Measurements from ENCODE around the gene KIAA0753. TPM values are rescaled to one million over a fixed set of nuclear protein-coding genes. Genes with fewer than 3 reads are reported as not detected.

The KIAA0753 gene
- total and polyA plus RNA-seq, 2 of the 4 experiments (the other 2 are of a cell fraction) = 10.2 to 17.6 TPM

DNA sequence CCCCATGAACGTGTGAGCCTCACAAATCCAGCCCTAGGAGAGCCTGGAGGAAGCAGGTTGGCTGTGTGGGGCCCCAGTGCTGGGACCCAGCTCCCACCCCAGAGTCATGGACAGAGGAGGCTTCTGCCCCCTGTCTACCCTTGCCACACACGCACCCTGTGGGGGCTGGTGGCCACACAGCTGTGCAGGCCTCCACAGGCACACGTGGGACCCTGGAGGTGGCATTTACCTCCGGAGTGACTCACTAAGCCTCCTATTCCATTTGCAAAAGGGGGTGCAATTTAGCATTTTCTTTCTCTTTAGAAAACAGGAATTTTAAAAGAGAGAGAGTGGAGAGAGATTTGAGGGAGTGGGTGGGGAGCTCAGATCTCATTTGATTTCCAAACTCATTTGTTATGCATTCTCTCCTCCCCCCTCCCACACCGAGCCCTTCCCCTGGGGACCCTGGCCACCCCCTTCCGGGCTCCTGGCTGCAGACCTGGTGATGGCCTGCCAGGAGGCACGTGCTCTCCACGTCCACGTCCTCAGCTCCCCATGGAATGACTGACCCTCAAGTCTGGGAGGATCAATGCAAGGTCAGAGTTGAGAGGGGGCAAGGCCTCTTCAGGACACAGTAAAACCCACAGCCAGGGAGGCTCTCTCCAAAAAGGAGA is 91.0 kb downstream of the KIAA0753 start:
- no peaks in the 10 kb centered on the region for H3K79me1 ChIP-seq (ENCODE audit: low read depth in 1 of 2, low read length in 2 of 2)
- H3K27ac ChIP-seq (ENCODE audit: insufficient read depth, low read length) = no peak overlapping the region
- no peaks in the 10 kb centered on the region for H4K20me1 ChIP-seq (ENCODE audit: insufficient read depth, low read length)
- H4K5ac ChIP-seq (ENCODE audit: low read depth, low read length) = no peak overlapping the region
- no peak overlapping the region for H4K91ac ChIP-seq (ENCODE audit: insufficient read depth, low read depth, low read length)
- intact Hi-C loops (cut with micrococcal nuclease) = no loop called here
- H2AFZ ChIP-seq (replicated peaks; ENCODE audit: low read length, poor library complexity) = no peak overlapping the region
- no peak overlapping the region for H3K14ac ChIP-seq (replicated peaks; ENCODE audit: low read depth, low read length)
- TF ChIP-seq NFE2L2 (IDR thresholded peaks at IDR 0.05; ENCODE audit: low read depth, low read length) (no peak), MXI1 (IDR thresholded peaks at IDR 0.05; ENCODE audit: borderline replicate concordance, low read depth, low read length) (no peak), RAD21 (IDR thresholded peaks at IDR 0.05; ENCODE audit: low read length) (no peak)
- no peak overlapping the region for H2BK20ac ChIP-seq (ENCODE audit: low read depth, low read length)
- no peak overlapping the region for H2AK5ac ChIP-seq (ENCODE audit: low read depth, low read length)
- H2BK15ac ChIP-seq (ENCODE audit: low read depth, low read length) = no peak overlapping the region
- H3K4me2 ChIP-seq (ENCODE audit: low read depth, low read length) = no peak overlapping the region
- H2AK9ac ChIP-seq (replicated peaks; ENCODE audit: low read depth, low read length, poor library complexity) = no peak overlapping the region
- peaks cover 21% of the 10 kb centered on the region for H3K27me3 ChIP-seq (ENCODE audit: control insufficient read depth, insufficient read depth, low read length)
- no peak overlapping the region for H3K9ac ChIP-seq (ENCODE audit: low read depth, low read length)
- in situ Hi-C loops (cut with MboI; ENCODE audit: low sequenced_read_pairs) = no loop called here
- no peak overlapping the region for H2BK120ac ChIP-seq (ENCODE audit: low read depth, low read length)
- ChIA-PET CTCF (no interaction called here), POLR2A (ENCODE audit: unreplicated experiment) (no interaction called here)
- no peak overlapping the region for H2BK5ac ChIP-seq (ENCODE audit: low read depth, low read length, poor library complexity, severe bottlenecking)
- no peak overlapping the region for H3K56ac ChIP-seq (ENCODE audit: extremely low read depth, insufficient read depth, low read length)
- no peak overlapping the region for H3K18ac ChIP-seq (ENCODE audit: low read depth, low read length)
- no peaks in the 10 kb centered on the region for H3K36me3 ChIP-seq (ENCODE audit: control insufficient read depth, insufficient read depth, low read length)
- no peaks in the 10 kb centered on the region for H3K9me1 ChIP-seq (ENCODE audit: insufficient read depth, low read length)
- WGBS, 2 experiments (ENCODE audit: extremely low coverage in 2 of 2, insufficient read length in 1 of 2) = no CpG with 5 or more reads among the region's 9 CpGs
- H3K9me3 ChIP-seq (ENCODE audit: control insufficient read depth, insufficient read depth, low read length) = no peaks in the 10 kb centered on the region
- H3K4ac ChIP-seq (ENCODE audit: low read depth, low read length) = no peak overlapping the region
- DNase-seq (no peak), ATAC-seq (ENCODE audit: low read depth) (no peak)
- no peaks in the 10 kb centered on the region for H3K4me1 ChIP-seq (ENCODE audit: control insufficient read depth, insufficient read depth, low read length)
- no peak overlapping the region for H3K4me3 ChIP-seq (ENCODE audit: insufficient read depth, low read depth, low read length)
- no TSS peak for BruUV-seq (replicated peaks)
- H4K8ac ChIP-seq (ENCODE audit: low read depth in 2 of 2, low read length in 2 of 2) = no peak overlapping the region
- H3K23ac ChIP-seq (ENCODE audit: low read depth, low read length) = no peak overlapping the region; the same call in 1 of the 2 replicates
- dilution Hi-C loops (cut with HindIII; ENCODE audit: low sequenced_read_pairs, unreplicated experiment) = no loop called here
